Fibroblast of pulmonary artery (primary cell): ENCODE results near the gene PEX5.

Experiments used
- DNase-seq: peaks from one replicate; pipeline ENCODE4 v3.0.0-alpha.2; 2010; ENCODE audit warnings: low read depth
- H3K4me3 ChIP-seq: replicated peaks from 2 replicates; pipeline ENCODE4 v1.5.1; 2011; ENCODE audit warnings: low read depth, mild to moderate bottlenecking, control low read depth, low read length, moderate library complexity
- TF ChIP-seq, protein P1 (sequence below): IDR thresholded peaks from 2 replicates; pipeline ENCODE4 v1.5.1; 2011; ENCODE audit warnings: mild to moderate bottlenecking, control low read depth, low read length, inconsistent platforms; ENCODE audit errors: missing control alignments

The PEX5 gene

GRCh38 chr12:7154042-7154441 lies 35.4 kb upstream of the PEX5 start:
- TF ChIP-seq, protein P1, sequence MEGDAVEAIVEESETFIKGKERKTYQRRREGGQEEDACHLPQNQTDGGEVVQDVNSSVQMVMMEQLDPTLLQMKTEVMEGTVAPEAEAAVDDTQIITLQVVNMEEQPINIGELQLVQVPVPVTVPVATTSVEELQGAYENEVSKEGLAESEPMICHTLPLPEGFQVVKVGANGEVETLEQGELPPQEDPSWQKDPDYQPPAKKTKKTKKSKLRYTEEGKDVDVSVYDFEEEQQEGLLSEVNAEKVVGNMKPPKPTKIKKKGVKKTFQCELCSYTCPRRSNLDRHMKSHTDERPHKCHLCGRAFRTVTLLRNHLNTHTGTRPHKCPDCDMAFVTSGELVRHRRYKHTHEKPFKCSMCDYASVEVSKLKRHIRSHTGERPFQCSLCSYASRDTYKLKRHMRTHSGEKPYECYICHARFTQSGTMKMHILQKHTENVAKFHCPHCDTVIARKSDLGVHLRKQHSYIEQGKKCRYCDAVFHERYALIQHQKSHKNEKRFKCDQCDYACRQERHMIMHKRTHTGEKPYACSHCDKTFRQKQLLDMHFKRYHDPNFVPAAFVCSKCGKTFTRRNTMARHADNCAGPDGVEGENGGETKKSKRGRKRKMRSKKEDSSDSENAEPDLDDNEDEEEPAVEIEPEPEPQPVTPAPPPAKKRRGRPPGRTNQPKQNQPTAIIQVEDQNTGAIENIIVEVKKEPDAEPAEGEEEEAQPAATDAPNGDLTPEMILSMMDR: no peak
- DNase-seq: no peak
- H3K4me3 ChIP-seq: no peak overlapping the region

GRCh38 chr12:7154901-7155470 lies 34.5 kb upstream of the PEX5 start:
- no peak for DNase-seq
- no peak overlapping the region for H3K4me3 ChIP-seq
- TF ChIP-seq, protein P1: no peak

DNA sequence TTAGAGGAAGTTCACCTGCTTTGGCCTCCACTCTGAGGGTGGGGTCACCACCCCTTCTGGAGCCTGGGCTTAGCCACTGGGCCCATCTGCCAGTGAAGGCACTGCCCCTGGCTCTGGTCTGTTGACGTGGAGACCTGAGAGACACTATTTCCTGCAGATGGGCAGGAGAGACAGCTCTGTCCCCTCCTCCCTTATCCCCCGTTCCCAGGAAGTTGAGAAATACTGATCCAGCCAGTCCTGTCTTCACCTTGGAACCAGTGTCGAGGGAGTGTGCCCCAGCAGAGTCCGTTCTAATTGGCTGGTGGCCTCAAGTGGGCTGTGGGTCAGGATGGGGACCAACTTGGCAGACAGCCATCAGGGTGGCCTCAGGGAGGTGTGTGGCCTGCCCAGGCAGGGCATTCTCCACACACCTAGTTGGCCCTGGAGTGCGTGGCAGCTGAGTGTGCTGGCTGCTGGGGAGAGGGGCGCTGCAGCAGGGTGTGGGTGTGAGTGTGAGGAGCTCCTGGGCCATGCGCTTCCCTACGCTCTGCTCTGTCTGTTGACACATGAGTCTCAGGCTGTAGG lies 33.9 kb upstream of the PEX5 start:
- H3K4me3 ChIP-seq: no peak overlapping the region
- TF ChIP-seq, protein P1: no peak
- peak; percentile 8 for DNase-seq

DNA sequence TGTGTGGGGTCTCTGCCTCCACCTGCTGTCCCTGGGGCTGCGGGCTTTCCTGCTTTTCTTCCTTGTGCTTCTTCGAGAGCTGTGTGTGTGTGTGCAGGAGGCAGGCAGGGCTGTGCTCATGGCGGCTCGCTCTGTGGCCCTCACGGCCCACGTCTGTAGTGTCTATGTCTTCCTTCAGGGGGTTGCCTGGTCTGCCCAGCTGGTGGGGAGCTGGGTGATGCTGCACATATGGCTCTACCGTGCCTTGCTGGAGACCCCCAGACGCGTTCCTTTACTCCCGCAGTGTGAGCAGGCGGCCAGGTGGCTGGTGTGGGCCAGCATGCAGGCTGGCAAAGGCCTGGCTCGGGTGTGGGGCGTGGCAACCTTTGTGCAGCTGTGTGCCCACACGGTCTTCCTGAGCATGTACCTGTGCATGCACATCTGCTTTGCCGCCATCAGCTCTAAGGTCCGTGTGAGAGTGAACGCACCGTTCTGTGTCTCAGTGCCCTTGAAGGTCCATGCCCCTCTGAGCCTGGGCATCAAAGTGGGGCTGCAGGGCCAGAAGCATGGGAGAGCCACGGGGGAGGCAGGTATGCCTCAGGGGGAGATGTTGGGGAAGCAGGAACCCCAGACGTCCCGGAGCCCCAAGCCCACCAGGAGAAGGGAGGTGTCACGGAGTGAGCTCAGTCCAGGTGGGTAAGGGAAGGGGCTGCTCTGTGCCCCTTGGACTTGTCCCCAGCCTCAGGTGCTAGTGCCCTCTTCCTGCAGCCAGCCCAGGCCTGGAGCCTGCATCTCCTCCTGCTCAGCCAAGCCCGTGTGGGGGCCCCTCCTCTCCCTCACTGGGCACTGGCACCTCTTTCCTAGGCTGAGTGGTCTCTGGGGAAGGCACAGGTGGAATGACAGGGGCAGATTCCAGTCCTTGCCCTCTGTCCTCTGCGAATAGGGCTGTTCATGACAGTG lies 33.0 kb upstream of the PEX5 start:
- DNase-seq: no peak
- TF ChIP-seq, protein P1: no peak
- no peak overlapping the region for H3K4me3 ChIP-seq

GRCh38 chr12:7157391-7157790 lies 32.1 kb upstream of the PEX5 start:
- TF ChIP-seq, protein P1: no peak
- DNase-seq: no peak
- H3K4me3 ChIP-seq: no peak overlapping the region

DNA sequence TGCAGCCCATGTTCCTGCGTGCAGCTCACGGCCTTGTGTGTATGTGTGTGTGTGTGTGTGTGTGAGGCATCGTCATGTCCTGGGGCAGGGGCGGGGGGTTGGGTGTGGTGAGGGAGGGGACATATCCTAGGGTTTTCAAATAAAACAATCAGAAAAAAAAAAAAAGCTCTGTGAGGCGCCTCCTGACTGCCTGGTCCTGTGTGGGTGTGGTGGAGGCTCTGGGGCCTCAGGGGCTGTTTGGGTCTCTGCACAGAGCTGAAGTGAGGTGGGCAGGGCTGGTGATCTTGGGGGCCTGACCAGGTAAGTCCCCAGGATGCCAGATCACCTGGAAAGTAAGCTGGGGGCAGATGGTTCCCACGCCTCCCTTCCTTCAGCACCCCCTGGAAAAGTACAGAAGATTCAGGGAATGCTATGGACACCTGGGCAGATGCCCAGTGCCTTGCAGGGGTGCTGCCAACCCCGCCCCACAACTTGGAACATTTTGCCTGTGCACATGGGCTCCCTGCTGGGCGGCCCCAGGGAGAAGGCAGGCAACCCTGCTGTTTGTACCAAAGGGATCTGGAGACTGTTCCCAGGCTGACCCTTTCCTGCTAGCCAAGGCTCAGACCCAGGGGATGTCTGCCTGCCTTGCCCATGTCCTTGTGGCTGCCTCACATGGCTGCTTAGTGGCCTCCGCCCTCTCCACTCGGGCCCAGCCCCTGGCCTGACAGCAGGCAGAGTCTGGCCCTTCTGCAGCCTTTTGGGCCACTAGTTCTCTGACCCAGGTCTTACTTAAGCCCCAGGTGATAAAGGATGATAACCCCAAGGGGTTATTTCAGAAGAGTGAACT lies 30.5 kb upstream of the PEX5 start:
- TF ChIP-seq, protein P1: no peak
- DNase-seq: no peak
- no peak overlapping the region for H3K4me3 ChIP-seq
